HT-29 (cell line): ENCODE measurements around the gene CHRND. TPM values are rescaled to one million over a fixed set of nuclear protein-coding genes. Genes with fewer than 3 reads are reported as not detected.

ENCODE experiments used
- DNase-seq: peaks from one replicate; pipeline ENCODE4 v3.0.0-alpha.2; 2015; ENCODE audit warnings: low spot score
- total RNA-seq: library from RNA; depleted of rRNA; stranded (reverse); fragments of >200 nt; shearing (Covaris generic); gene quantifications from 2 replicates; pipeline ENCODE4 v1.2.3, GENCODE V29; 2014

The CHRND gene
- total RNA-seq, 1 experiment from 2014 or later, result not detected

DNA sequence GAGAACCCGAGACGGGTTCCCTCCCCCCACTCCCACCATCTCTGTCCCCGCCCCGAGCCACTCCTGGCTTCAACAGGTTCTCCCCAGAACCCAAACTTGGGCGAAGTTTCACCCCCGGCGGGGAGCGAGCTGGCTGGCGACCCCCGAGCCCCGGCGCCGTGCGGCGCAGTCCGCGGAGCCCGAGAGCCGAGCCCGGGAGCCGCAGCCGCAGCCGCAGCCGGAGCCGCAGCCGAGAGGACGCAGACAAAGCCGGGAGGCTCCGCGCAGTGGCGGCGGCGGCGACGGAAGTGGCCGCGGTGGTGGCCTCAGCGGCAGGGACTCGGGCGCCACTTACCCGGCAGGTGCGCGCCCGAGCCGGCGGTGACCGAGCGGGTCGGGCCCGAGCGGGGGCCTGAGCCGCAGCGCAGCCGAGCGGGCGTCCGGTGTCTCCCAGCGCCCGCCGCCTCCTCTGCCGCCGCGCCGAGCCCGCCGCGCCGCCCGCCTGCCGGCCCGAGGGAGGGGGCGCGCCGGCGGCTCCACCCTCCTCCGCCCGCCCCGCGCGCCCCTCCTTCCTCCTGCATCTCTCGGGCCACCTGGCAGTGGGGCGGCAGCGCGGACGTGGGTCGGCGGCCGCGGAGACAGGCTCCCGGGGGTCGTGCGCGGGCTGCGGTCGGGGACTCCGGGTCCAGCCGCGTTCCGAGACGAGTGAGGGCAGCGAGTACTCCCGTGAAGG, 38.4 kb upstream of the CHRND start, which contains the start of gene ECEL1:
Gene ECEL1 (minus strand): TSS at position 450 of the 712 bp plus-strand sequence. CDS start 1,181 bp downstream, outside the sequence.
- DNase-seq, result no peak

DNA sequence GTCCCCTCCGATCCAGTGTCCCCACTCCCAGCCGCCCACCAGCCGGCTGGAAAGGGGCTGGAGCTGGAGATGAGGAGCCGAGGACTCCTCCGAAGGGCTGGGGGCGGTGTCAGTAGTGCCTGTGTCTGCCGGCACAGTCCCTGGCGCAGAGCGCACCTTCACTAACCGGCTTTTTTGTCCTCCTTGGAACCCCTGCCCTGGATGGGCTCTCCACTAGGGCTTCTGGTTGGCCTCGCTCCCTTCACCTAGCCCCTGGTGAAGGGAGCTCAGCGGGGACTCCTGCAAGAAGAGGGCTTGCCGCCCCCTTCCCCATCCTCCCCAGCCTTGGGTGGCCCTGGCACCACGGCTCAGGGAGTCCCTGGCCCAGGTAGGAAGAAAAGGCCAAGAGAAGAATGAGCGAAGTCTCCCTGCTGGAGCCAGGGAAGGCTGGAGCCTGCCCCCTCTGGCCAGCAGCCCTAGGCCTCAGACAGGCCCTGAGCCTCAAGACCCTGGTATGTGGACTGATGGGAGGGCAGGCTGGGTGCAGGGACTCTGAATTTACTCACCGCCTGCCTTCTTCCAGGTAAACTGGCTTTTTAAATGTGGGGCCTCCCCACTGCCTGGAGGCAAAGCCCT, 37.8 kb upstream of the CHRND start:
- DNase-seq, result no peak

DNA sequence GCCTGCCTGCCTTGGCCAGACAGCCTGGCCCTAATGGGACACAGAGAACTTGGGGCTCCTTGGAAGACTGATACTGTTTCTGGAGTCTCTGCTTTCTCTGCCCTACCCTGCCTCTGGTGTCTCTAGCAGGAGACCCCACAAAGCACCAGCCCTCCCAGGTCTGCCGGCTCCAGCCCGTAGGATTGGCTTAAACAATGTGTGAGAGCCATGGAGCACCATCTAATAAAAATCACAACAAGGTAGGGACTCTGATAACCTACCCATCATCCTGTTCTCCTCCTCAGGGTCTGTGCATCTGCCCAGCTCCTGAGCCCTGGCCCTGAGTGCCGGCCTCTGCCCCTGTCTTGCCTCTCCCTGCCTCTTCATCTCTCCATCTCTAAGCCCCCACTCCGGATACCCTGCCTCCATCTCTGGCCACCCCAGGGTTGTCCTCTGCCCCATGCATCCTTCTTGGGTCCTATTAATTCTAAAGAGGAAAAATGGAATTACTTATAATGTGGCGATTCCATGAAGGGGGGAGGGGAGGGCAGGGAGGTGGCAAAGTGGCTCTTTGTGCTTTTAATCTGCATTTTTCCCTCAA, 37.1 kb upstream of the CHRND start:
- no peak for DNase-seq

DNA sequence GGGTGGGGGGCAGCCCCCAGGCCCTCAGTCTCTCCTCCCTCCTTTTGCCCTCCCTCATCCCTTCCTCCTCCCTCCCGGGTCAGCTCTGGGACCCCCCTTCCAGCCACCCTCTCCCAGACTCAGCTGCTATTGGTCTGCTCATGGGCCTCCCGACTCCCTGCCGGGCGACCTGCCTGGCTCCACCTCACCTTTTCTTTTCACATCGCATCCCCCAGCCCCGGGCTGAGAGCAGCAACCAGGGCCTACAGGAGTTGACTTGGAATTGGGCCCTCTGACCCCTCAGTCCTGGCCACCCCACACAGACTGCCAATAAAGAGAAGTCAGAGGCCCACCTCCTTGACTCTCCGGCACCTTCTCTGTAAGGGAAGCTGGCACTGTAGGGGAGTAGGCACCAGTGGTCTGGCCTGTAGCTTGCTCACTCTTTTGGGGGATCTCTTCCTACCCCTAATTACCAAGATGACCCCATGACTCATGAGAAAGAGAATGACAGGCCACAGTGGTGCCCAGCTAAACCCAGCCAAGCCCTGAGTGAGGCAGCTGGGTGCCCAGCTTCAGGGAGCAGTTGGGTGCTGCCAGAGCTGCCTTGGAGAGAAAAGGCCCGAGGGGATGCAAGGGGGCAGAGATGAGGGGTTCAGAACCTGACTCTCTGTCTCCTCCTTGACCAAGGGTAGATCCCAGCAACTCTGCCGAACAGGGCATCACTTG, 36.3 kb upstream of the CHRND start:
- DNase-seq, result no peak

DNA sequence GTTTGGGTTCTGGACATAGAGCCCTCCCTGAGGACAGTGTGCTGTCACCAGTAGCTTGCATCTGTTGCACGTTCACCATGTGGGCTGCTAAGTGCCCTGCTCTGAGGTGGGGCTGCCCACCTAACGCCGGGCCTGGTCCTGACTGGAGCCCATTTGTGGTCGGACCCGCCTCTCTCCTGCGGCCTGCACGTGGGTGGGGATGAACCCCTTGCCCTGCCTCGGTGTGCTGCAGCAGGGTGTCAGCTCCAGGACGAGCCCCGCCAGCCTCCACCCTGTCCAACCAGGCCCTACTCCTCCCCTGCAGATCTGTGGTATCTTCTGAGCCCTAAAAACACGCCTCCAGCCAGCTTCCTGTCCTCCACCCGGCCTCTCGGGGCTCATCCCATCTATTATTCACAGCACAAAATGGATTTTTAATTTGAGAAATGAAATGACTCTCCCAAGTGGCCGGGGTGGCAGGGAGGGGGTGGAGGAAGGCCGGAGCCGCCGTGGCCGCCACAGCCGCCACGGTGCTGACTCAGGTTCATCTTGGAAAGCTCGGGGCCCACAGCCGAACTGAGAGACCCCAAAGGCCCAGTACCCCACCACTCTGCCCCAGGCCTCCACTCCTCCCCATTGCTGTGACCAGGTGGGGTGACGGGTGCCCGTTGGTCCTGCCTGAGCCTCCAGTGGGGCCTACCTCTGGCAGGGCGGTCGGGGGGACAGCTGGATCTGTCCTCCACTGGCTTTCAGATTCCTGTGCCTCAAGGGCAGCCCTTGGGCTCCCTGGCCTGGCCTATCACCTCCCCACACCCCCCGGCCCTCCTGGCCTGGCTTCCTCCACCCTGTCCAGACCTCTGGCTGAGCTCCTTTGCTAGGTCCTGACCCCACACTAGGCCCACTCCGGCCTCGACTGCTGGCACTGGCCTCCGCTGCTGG, 35.5 kb upstream of the CHRND start:
- no peak for DNase-seq

DNA sequence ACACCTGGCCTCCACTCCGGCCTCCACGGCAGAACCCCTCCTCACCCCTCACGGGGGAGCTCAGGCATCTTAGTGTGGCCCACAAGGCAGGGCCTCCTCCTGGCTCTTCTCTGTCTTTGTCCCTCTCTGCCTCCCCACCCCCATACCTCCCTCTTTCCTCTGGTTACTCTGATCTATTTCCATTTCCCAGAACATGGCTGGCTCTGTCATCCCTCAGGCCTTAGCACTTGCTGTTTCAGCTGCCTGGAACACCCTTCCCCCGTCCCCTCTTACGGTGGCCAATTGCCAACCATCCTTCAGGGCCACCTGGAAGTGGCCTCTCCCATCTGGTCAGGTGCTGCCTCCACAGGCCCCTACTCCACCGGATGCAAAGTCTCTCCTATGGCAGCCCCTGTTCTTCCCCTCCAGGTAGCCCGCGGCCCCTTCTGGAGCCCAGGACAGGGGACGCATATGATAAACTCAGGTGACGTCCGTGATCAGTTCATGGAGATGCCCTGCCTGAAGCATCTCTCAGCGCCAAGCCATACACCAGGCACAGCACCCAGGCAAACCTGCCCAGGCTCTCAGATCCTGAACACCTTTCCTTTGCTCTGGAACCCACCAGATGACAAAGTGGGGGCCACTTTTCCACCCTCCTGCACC, 34.7 kb upstream of the CHRND start:
- no peak for DNase-seq

DNA sequence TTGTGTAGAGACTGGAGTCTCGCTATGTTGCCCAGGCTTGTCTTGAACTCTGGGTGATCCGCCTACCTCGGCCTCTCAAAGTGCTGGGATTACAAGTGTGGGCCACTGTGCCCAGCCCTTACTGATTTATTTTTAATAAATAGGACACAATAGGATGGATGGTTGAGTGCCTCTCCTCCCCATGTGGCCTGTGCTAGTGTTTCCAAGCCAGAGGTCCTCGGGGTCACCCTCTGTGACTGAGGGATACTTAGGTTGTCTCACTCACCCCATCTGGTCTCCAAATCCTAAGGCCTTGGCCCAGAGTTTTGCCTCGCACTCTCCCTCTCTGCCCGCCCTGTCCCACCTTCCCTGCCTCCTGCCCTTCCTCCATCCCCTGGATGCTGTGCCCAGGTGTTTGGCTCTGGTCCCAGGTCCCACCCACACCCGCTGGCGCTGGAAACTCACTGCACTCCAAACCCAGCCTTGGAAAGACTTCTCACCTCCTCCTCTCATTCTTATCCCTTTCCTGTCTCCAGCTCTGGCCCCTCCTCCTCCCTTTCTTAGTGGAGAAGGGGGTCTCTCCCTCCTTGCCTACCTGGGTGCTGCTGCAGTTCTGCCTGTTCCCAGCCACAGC, 33.6 kb upstream of the CHRND start:
- no peak for DNase-seq

DNA sequence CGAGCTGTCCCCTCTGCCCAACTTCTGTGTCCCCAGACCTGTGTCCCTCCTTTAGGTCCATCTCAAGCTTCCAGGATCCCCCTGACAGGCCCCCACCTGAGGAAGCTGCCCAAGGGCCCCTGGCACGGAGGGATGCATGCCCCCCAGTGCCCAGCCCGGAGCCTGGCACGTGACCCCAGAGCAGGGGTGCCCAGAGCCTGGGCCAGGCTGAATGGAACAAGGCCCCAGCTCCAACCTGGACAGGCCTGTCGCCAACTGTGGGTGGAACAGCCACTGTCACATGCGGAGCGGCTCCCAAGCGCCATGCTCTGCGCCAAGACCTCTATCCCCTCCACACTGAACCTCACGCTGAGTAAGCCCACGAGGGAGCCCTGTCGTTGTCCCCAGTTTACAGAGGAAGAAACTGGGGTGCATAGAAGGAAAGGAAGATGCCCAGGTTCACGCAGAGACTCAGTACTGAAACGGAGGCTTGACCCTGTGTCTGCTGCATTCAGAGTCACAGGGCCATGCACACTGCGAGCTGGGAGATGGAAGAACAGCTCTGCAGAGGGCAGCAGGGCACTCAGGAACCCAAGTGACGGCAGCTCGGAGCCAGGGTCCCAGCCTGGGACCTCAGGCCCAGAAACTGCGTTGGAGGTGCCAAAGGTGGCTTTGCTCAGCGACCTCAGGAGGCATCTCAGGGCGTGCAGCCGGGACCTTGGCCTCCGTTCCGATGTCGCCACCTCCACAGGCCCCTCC, 32.8 kb upstream of the CHRND start:
- no peak for DNase-seq

DNA sequence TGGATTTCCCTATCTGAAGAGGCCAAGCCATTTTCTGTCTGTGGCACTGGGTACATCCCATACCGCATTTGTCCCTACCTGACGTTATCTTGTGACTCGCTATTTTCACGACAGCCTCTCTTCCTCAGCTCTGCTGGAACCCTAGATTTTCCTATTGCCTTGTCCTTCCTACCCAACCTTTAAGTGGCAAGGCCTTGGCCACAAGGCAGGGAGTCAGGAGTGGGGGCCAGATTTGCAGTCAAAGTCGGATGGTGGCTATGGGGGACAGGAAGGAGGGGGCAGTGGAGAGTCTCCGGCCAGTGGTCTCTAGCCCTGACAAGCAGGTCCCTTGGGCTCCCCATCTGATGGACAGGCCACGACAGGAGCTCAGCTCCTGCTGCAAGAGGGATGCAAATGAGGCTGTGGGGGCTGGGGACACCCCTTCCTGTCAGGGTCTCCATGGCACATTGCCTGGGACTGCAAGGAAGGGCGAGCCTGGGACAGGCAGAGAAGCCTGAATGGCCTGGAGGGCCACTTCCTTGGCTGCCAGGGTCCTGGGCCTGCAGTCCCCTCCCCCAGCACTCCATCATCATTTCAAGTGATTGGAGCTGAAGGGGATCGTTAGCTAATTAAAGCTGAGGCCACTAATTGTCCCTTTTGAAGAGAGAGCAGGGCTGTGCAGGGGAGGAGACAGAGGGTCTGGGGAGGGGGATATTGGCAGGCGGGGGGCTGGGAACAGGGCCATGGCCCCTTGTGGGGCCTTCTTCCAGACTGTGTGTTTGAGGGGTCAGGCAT, 32.1 kb upstream of the CHRND start:
- DNase-seq, result no peak

DNA sequence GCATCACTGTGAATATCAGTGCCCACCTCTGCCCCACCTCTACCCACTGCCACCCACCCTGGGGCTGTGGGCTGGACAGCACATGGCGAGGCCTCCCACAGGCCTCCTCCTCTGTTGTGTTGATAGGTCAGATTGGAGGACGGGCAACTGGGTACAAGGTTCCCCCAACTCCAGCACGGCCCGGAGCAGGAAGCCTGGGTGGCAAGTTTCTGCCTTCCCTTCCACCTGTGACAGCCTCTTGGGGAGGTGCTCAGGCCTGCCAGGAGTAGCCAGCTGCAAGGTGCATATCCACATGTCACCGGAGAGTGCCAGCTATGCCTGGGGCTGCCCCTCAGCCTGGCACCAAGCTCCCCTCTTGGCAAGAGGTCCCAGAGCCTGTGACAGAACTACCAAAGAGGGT, 31.4 kb upstream of the CHRND start:
- no peak for DNase-seq

DNA sequence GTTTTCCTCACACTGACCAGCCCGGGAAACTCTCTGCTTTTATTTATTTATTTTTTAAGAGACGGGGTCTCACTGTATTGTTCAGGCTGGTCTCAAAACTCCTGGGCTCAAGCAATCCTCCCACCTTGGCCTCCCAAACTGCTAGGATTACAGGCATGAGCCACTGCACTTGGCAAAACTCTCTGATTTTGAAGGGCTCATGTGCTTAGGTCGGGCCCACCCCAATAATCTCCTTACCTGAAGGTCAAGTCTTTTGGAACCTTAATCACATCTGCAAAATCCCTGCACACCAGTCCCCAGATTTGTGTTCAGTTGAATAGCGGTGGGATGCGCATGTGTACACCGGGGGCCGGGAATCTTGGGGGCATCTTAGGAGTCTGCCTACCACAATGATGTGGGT, 30.7 kb upstream of the CHRND start:
- no peak for DNase-seq

DNA sequence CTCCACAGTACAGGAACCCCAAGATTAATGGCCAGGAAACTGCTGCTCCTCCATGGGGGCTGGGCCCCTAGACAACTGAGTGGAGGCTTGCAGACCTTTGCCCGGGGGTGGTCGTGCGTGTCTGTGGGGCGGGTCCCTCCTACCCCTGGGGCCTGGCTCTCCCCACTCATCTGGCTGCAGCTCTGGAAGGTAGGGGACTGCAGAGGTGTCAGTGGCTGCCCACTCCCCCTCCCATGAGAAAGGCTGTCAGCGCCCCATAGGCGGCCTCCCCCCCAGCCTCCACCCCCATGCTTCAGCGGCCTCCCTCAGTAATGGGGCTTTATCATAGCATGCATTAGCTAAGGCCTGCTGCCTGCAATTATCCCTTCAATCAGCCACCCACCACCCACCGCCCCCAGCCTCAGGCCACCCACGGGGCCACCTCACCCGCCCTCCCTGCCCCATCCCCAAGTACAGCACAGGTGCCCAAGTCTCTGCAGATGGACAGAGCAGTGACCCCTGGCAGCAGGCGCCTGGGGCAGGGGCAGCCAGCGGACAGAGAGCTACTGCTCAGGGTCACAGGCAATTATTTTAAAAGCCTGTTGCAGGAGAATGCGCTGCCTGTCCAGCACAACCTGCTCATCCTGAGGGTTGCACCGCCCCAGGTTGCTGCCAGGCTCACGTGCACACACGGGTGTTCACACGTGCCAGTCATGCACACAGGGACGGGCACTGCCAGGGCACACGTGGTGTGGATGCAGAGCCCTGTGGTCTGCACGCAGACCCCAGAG, 29.3 kb upstream of the CHRND start:
- no peak for DNase-seq

DNA sequence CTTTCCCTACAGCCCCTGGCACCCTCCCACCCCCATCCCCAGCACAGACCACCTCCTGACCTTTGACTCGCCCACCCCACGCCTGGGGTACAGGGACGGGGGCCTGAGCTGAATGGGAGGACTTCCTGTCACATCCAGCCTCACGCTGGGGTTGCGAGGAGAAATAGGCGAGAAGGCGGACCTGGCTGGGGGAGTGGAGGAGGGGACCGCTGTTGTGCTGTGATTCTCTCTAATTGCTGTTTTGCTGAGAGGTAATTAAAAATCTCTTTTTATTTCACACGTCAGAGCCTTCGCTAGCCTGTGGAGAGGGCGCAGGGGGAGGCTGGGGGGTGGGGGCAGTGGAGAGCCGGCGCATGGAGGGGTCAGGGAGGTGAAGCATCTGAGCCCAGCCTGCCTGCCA, 28.6 kb upstream of the CHRND start:
- no peak for DNase-seq

DNA sequence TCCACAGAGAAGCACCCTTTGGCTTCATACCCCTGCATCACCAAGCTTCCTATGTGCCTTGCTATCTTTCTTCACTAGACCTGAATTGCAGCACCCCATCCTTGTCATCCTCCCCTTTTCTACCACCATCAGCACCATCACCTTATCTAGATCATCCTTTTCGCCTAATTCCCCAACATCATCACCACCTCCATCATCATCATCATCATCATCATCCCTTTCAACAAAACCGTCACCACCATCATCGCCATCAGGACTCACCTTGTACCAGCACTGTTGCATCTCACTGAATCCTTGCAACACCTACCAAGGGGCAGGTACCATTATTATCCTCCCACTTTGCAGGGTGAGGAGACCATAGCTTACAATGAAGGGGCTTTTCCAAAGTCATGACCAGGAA, 27.5 kb upstream of the CHRND start:
- DNase-seq, result no peak

DNA sequence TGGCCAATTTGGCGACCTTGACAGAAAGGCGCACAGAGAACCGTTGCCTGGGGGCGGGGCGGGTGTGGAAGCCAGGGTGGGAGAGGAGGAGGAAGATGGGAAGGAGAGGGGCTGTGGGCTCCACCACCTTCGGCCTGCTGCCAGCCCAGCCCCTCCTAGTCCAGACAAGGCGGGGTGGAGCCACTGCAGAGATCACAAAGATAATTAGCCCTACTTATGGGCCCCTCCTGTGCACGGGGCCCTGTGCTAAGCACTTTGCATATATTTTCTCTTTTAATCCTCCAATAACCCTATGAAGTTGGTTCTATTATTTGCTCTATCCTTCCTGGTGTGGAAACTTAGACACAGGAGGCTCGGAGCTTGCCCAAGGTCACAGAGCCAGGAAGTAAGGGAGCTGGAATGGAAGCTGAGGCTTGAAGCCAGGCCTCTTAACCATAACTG, 24.6 kb upstream of the CHRND start:
- no peak for DNase-seq

DNA sequence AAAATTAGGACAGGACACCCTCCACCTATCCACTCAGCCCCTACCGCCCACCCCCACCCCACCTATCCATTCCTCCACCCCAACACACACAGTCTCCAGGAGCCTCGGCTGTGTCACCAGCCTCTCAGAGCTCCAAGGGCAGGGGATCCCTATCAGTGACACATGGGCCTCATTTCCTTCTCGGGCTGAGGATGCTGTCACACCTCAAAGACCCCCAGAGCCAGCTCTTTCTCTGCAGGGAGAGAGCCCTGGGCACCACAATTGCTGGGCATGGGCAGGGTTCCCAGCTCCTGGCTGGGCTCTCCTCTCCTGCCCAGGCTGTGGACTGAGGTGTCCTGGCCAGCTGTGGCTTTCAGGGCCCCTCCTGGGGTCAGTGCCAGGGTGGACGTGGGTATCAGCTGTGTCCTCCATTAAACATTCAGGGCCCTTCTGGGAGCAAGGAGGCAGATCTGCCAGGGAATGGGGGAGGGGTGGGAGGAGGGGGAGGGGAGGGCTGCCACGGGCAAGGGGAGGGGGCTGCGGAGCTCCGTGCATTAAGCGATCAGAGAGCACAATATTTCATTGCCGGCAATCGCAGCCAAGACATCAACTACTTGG, 24.1 kb upstream of the CHRND start:
- no peak for DNase-seq

DNA sequence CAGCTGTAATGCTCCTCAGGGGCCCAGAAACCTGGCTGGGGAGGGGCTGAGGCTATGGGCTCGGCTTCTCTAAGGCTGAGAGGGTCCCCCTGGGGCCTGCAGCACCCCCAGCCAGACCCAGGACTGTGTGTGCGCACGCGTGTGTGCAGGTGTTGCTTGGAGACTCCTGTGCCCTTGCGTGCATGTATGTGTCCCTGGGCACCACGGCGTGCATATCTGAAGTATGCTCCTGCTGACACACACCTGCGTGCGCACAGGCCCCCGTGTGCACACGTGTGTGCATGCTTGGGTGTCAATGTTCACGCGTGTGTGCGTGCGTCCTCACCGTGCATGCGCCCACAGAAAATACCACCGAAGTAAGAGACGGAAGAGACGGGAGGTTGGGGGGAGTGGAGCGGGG, 23.4 kb upstream of the CHRND start:
- no peak for DNase-seq
